HG03103 (cell line): ENCODE measurements around the gene CD48.
"Not testable (repeated sequence)": the region's sequence is repeated elsewhere in the genome, so short reads cannot be mapped to it uniquely, and the experiment has no call there.

ENCODE experiments used
- ATAC-seq: cut with Tn5 transposase; IDR thresholded peaks from one replicate; pipeline ENCODE4 v1.9.1; 2021; ENCODE audit warnings: low read depth; ENCODE audit not compliant: unreplicated experiment

The CD48 gene

DNA sequence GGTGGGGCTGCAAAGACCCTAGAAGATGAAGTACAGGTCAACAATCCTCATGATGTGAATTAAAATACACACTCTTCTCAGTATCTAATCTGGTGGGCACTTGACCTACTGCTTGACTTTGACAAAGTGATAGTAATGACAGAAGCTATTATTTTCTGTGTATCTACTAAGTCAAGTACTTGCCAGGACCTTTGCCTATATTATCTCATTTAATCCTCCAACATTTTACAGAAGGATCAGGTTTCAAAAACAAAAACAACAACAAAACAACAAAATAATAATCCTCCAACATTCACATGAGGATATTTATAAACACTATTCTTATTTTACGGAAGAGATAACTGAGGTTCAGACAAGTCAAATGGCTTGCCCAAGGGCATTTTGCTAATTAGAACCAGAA is 4.4 kb upstream of the CD48 start:
- ATAC-seq: no peak

DNA sequence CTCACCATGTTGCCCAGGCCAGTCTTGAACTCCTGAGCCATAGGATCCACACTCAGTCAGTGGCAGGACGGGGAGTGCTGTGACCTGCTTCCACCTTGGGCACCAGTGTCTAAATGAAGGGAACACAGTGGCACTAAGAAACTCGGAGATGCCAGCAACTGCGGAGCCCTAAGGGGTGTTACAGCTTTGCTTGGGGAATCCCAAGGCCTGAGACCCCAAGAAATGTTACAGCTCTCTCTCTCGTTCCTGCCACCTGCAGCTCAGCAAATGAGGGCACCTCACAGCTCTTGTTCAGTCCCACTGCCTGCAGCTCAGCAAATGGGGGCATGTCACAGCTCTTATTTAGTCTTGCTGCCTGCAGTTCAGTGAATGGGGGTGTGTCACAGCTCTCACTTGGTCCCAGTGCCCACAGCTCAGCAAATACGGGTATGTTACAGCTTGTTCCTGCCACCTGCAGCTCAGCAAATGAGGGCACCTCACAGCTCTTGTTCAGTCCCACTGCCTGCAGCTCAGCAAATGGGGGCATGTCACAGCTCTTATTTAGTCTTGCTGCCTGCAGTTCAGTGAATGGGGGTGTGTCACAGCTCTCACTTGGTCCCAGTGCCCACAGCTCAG is 2.5 kb upstream of the CD48 start:
- ATAC-seq: not testable (repeated sequence)

DNA sequence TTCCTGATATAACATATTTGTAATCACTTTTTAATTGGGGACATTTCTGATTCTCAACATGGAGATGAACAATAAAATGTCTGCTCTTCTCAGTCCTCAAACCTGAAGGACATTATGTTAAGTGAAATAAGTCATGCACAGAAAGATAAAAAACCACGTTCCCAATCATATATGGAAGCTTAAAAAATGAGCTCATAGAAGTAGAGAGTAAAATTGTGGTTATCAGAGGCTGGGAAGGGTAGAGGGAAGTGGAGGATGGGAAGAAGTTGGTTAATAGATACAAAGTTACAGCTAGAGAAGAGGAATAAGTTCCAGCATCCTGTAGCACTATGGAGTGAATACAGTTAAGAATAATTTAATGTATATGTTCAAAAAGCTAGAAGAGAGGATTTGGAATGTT is 1.5 kb upstream of the CD48 start:
- no peak for ATAC-seq

DNA sequence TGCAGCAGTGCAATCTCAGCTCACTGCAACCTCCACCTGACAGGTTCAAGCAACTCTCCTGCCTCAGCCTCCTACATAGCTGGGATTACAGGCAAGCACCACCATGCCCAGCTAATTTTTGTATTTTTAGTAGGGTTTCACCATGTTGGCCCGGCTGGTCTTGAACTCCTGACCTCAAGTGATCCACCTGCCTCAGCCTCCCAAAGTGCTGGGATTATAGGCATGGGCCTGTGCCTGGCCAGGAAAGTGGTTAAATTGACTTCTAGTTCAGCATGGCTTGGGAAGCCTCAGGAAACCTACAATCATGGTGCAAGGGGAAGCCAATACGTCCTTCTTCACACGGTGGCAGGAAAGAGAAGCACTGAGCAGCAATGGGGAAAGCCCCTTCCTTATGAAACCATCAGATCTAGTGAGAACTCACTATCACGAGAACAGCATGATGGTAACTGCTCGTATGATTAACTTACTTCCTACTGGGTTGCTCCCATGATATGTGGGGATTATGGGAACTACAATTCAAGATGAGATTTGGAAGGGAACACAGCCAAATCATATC is 981 bp upstream of the CD48 start:
- peak; percentile 30 for ATAC-seq

DNA sequence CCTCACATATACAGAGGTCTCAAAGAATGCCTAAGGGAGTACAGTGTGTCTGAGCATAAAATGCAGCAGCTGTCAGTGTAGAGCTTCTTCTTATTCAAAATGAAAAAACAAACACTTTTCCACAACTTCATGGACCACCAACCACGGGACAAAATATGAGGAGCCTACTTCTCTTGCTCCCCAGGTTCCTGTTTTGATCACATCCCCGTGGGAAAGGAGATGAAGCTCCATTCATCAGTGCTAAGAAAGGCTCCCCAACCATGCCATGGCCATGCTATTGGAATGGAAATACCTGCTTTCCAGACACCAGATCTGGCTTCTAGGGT is 383 bp downstream of the CD48 start:
- ATAC-seq: no peak

DNA sequence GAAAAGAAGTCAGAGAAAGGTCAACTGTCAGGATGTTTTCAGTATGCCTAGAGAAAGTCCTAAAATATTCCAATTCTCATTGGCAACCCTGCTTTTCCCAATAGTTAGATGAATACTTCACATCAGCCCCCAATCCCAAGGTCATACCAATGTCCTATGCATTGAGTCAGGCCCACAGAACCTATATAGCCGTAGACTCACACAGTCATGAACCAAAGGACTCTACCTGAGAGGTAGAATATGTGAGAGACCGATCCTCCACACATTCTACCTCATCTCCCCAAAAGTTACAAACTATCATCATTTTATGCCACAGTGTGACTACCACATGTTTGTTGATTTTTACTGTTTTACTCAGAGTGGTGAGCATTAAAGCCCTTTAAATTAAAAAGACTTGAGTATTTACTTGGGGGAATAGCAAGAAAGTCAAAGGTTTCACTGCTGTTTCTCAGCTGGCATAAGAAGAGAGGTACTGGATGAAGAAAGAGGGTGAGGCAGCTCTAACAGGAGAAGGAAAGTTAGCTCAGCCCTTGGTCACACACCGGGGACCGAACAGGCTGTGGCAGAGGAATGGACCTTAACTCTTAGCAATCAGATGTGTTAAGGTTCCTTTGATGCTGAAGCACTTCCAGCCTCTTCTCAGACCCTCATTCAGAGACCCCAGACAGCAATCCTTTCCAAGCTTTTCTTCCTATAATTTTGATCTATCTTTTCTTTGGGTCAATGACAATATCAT is 937 bp downstream of the CD48 start:
- ATAC-seq: no peak

DNA sequence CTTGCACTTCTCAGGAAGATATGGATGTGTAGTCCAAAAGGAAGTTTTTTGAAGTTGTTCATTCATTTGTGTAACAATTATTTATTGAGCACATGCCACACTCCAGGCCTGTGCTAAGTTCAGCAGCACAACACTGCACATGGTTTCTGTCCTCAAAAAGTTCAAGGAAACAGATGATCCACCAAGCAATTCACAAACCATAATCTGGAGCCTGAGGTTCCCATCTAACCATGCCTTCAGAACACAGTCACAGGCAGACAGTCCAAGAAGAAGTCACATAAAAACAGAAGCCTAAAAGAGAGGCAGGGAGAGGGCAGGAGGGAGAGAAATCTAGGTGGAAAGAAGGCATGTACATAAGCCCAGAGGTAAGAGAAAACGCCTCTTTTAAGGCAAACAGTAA is 1.9 kb downstream of the CD48 start:
- ATAC-seq: no peak

DNA sequence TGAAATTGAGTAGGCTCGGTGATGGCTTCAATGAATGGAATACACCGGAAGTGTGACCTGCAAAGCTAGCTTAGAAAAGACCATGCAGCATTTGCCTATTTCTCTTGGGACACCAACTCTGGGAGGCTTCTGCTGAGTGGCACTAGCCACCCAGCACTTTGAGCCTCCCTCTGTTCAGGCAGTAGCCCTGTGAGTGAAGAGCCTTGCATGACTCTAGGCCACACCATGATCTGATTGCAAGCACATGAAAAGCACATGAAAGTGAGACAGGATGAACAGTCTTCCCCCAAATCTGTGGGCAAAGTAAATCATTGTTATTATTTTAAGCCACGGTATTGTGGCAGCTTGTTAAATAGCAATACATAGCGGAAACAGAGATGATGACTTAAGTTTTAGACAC is 2.8 kb downstream of the CD48 start:
- no peak for ATAC-seq

DNA sequence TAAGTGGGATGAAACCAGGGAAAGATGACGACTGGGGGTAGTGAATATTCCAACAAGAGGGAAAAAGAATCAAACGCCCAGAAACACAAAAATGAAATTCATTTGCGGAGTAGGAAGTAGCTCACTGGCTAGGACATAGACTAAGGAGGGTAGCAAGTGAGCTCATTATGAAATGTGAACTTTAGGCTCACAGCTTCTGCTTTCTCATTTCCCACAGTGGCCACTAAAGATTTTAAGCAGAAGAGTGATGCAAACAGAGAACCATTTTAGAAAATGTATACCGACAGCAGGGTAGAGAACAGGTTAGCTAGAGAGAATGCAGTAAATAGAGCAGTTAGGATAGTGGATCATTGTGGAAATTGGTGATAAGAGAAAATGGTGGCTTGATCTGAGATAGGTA is 3.5 kb downstream of the CD48 start:
- ATAC-seq: no peak

DNA sequence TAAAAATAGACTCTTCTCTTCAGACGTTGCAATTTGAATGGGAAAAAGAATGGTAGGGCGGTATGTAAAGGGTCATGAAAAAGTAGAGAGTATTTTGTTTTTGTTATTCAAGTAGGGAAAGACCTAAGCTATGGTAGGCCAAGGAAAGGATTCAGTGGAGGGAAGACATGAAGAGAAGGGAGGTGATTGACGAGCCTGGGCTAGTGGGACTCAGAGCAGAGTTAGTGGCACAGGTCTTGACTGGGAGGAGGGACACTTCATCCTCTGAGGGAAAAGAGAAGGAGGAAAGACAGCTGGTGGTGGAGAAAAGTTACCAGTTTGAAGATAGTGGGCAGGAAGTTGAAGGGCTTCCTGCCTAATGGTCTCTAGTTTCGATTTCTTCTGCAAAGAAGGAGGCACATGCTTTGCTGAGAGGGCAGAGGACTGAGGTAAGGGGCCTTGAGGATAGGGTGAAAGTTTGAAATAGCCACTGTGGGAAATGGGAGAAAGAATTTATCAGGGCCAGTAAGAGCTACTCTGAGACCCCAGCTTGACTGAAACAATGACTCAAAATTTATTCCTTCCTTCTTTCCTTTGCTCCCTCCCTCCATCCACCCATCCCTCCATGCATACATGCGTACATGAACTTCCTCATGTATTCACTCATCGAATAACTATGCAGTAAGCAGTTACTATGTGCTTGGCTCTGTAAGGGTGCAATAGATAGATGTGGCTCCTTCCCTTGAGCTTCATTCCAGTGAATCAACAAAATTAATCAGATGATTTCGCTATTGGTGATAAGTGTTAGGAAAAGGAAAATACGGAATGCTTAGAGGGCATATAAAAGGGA is 4.2 kb downstream of the CD48 start:
- no peak for ATAC-seq

DNA sequence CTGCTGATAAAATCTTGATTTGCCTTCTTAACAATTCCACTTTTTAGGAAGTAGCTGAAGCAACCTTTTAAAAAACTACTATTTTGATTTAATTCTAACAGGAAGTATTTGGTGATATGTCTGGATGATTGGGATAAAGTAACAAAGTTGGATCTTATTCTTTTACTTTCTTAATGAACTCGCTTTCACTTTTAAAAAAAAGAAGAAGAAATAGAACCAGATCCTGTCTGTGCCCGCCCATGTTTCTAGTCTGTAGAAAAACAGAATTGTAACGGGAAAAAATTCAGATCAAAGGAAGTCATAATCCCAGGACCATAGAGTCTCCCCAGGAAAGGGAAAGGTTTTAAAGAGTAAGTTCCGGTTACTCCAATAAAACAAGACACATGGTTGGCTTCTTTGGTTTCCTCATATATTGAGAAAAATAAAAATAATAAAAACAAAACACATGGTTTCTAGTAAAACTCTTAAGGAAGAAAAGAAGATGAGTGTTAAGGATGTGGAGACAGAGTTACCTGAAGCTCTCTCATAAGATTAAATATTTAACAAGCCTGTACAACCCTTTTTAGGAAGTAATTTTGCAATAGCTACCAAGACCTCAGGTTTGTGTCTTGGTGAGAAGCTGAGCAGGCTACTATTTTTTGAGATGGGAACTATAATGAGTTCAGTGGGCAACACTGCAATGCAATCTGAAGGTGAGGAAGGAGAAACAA is 4.9 kb downstream of the CD48 start:
- no peak for ATAC-seq

DNA sequence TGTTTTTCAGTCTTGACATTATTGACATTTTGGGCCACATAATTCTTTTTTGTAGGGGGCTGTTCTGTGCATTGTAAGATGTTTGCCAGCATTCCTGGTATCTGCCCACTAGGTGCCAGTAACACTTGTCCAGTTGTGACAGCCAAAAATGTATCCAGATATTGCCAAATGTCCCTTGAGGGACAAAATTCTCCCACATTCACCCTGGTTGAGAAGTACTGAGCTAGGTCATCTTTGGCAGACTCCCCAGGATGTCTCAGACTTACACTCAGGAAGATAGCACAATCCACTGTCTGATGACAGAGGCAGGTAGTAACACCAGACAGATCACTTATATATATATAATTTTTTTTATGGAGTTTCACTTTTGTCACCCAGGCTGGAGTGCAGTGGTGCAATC is 5.9 kb downstream of the CD48 start:
- no peak for ATAC-seq

DNA sequence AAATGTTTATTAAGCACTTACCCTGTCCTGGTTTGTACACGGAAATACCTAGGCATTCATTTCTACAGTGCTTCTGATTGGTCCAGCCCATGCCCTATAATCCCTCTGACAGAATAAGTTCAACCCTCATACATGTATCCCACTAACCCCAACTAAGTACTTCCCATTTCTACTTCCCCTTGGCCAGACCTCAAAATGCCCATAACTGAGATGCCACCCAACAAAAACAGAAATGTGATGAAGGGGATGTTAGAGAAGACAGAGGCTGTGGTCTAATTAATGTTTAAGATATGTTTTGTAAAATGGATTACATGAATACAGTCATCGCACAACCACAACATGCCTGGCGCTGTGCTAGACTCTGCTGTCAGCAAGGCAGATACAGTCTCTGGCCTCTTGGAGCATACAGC is 6.4 kb downstream of the CD48 start:
- ATAC-seq: not testable (repeated sequence)

DNA sequence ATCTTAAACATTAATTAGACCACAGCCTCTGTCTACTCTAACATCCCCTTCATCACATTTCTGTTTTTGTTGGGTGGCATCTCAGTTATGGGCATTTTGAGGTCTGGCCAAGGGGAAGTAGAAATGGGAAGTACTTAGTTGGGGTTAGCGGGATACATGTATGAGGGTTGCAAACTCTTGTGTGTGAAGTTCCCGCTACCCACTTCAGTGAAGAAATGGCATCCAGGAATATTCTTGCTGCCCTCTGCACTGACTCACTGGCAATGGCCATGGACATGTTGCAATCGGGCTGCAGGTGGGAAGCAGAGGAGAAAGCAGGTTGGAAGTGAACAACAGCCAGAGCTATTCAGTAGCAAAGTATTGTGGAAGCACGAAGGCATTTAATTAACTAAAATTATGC is 7.4 kb downstream of the CD48 start:
- no peak for ATAC-seq

DNA sequence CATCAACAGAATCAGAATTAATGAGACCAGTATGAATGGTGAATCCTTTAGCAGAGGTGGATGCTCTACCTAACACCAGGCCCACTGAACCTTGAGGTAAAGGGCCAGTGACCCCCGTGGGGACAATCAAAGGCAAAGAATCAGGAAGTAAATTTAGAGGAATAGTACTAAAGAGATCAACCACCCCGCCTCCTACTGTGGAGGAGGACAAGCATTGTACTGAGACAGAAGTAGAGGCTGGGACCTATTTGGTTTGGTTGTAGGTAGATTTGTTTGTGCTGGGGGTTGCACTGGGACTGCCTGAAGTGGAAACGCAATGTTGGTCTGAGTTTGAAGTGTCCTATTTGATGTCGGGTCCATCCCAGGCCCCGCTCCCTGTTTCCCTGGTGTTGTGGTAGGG is 9.5 kb downstream of the CD48 start:
- no peak for ATAC-seq

DNA sequence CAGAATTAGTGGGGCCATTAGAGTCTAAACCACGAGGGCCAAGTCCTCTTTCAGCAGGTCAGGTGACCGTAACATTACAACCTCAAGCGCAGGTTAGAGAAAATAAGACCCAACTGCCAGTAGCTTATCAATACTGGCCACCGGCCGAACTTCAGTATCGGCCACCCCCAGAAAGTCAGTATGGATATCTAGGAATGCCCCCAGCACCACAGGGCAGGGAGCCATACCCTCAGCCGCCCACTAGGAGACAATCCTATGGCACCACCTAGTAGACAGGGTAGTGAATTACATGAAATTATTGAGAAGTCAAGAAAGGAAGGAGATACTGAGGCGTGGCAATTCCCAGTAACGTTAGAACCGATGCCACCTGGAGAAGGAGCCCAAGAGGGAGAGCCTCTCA is 19.2 kb downstream of the CD48 start:
- not testable (repeated sequence) for ATAC-seq

DNA sequence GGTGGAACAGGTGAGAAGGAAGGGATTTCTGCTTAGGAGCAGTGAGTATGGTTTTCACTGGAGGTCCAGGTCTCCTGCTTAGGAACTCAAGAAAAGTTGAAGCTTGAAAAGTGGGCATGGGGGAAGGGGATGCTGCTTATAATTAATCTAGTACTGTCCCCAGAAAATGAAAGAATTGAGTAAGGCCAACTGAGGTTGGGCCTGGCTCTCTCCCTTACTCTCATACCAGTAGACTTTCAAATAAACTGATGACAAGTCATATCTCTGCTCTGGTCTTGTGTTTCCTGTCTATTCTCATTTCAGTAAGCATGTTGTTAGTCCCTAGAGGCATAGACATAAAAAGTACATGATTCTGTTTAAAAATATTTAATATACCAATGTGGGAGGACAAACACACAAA is 26.4 kb downstream of the CD48 start:
- ATAC-seq: no peak

DNA sequence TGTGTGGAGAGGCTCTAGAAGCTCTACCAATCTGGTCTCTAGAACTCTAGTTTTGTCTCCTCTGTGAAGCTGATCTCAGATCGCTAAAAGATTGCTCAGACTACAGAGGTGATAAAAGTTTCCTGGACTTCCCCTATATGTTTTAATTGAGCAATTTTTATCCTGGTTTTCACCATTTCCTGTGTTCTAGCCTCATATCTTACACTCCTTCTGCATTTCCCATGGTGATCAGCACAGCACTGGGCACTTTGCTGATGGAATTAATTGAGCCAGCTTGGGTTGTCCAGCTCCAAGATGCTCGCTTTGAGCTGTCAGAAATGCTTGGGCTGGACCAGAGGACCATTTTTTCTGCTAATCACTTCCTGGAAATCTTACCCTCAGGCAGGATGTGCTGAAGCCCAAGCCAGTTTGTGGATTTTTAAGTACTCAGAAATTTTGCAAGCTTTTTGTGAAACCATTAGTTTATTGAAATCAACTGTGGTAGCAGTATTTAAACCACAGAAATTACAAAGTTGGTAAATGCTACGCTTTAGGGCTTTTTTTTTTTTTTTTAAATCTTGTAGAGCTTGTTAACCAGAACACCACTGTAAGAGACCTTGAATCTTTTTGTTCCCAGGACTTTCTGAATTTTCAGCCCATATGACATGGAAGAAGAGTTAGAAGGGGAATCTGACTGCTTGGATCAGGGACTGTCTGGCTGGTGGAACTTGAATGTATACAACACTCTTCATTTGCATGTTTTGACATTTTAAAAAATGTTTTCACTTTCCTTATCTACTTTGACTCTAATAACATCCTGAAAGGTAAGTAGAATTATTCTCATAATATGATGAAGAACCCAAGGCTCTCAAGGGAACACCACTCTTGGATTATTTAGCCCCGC is 28.4 kb downstream of the CD48 start:
- no peak for ATAC-seq

DNA sequence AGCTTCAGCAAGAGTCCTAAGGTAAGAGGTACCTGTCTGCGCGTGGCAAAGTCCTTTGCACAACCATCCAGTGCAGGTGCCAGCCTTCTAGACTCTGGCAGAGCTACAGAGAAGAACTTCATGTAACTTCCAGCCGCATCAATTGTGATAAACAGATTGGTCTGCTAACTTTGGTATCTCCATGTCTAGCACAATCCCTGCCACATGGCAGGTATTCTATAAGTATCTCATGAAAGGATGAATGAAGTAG is 29.8 kb downstream of the CD48 start:
- no peak for ATAC-seq
